NCI-H345 treated with DMSO at 0.1 percent for 48 hours (cell line): Measurements from ENCODE around the gene SLIT2.

Experiments
- DNase-seq: peaks from one replicate; lab custom pipeline; 2025; ENCODE audit not compliant: unreplicated experiment; lab: John Stamatoyannopoulos, UW

Gene SLIT2

GRCh38 chr4:20265726-20266125 is 14.0 kb downstream of the SLIT2 start:
- no peak for DNase-seq

GRCh38 chr4:20266215-20267082 is 14.7 kb downstream of the SLIT2 start:
- no peak for DNase-seq

- DNase-seq = no peak
These were observed 16.3 kb downstream of the SLIT2 start for GRCh38 chr4:20268028-20268427.

- DNase-seq = no peak
These were observed 17.6 kb downstream of the SLIT2 start for GRCh38 chr4:20269320-20269719.

- no peak for DNase-seq
These were observed 20.2 kb downstream of the SLIT2 start for GRCh38 chr4:20271950-20272349.

GRCh38 chr4:20272411-20272872 is 20.7 kb downstream of the SLIT2 start:
- DNase-seq = no peak

- DNase-seq = no peak
These were observed 22.1 kb downstream of the SLIT2 start for GRCh38 chr4:20273793-20274192.

GRCh38 chr4:20276848-20277247 is 25.1 kb downstream of the SLIT2 start:
- DNase-seq = no peak

- DNase-seq = no peak
These were observed 26.5 kb downstream of the SLIT2 start for GRCh38 chr4:20278195-20278594.

- DNase-seq = no peak
These were observed 27.7 kb downstream of the SLIT2 start for GRCh38 chr4:20279381-20279780.

- no peak for DNase-seq
These were observed 29.7 kb downstream of the SLIT2 start for GRCh38 chr4:20281453-20281852.

GRCh38 chr4:20283039-20283438 is 31.3 kb downstream of the SLIT2 start:
- peak; percentile 1 for DNase-seq

- no peak for DNase-seq
These were observed 33.3 kb downstream of the SLIT2 start for GRCh38 chr4:20284990-20285389.

GRCh38 chr4:20287246-20287645 is 35.5 kb downstream of the SLIT2 start:
- no peak for DNase-seq

- no peak for DNase-seq
These were observed 36.4 kb downstream of the SLIT2 start for GRCh38 chr4:20288047-20288650.

GRCh38 chr4:20288846-20289512 is 37.3 kb downstream of the SLIT2 start:
- DNase-seq = no peak

GRCh38 chr4:20289782-20290181 is 38.1 kb downstream of the SLIT2 start:
- DNase-seq = no peak

GRCh38 chr4:20292739-20293138 is 41.0 kb downstream of the SLIT2 start:
- no peak for DNase-seq

GRCh38 chr4:20297261-20297660 is 45.6 kb downstream of the SLIT2 start:
- DNase-seq = no peak

- DNase-seq = no peak
These were observed 46.1 kb downstream of the SLIT2 start for GRCh38 chr4:20297783-20298182.

GRCh38 chr4:20298455-20298854 is 46.8 kb downstream of the SLIT2 start:
- no peak for DNase-seq

- DNase-seq = no peak
These were observed 47.3 kb downstream of the SLIT2 start for GRCh38 chr4:20298986-20299385.
